HCT116 (cell line): ENCODE data around the gene BRMS1. TPM values are rescaled to one million over a fixed set of nuclear protein-coding genes. Genes with fewer than 3 reads are reported as not detected.

Experiments used
- ATAC-seq: fragments of 200-7000 bp; cut with Tn5 transposase; 2 replicates; pipeline ENCODE4 v1.9.1; 2020; ENCODE audit warnings: mild to moderate bottlenecking, moderate library complexity
- BruUV-seq: library from RNA; stranded (reverse); fragments of 400-500 nt; replicated peaks from 2 replicates; lab custom pipeline; 2021; lab: Mats Ljungman, UMichigan
- CTCF ChIA-PET: fragments of 300-600 bp; sonication (Branson Sonifier 250); formaldehyde crosslinking; loops from one replicate; lab custom pipeline; 2021; ENCODE audit warnings: antibody characterized with exemption; lab: Charles Lee
- POLR2A ChIA-PET: fragments of 300-600, 350-600 bp; sonication (Branson Sonifier 250); formaldehyde crosslinking; loops from one replicate; lab custom pipeline; 2021; ENCODE audit warnings: antibody characterized with exemption; lab: Charles Lee
- RAD21 ChIA-PET, 2 experiments: fragments of 300-600 bp; sonication (Branson Sonifier 250); formaldehyde crosslinking; loops; one replicate each; lab custom pipeline; 2023; ENCODE audit warnings: low total read pairs in 2 of 2; ENCODE audit not compliant: uncharacterized antibody in 2 of 2, unreplicated experiment in 2 of 2, low non-redundant PET in 1 of 2; lab: Charles Lee
- DNase-seq: peaks from one replicate; pipeline ENCODE4 v3.0.0-alpha.2; 2010; ENCODE audit warnings: low read depth, low spot score
- H2AFZ ChIP-seq: fragments of 200-600 bp; shearing (Covaris generic), sonication (generic); 2 replicates; pipeline ENCODE4 v1.6.1; 2017; ENCODE audit warnings: low read depth, mixed run types, mixed read lengths, antibody characterized with exemption, low read length; ENCODE audit not compliant: poor library complexity, severe bottlenecking
- H3K27ac ChIP-seq: 2 replicates; pipeline ENCODE4 v1.5.1; 2012; ENCODE audit warnings: low read depth, low read length
- H3K27me3 ChIP-seq: fragments of 200-600 bp; sonication (generic); 2 replicates; pipeline ENCODE4 v1.6.1; 2016; ENCODE audit warnings: mixed run types, low read length, mixed read lengths; ENCODE audit not compliant: insufficient read depth
- H3K36me3 ChIP-seq, 2 experiments: fragments of 200-500 bp in 1 of 2; fragments of 200-600 bp in 1 of 2; sonication (Bioruptor generic) in 1 of 2; sonication (generic) in 1 of 2; 2 replicates each; pipeline versions ENCODE4 v1.5.1 to v1.6.1; 2014 to 2016; ENCODE audit warnings: low read length in 2 of 2, inconsistent platforms in 1 of 2, mixed read lengths in 1 of 2, mixed run types in 1 of 2; ENCODE audit not compliant: insufficient read depth in 2 of 2, control insufficient read depth in 1 of 2
- H3K4me1 ChIP-seq, 2 experiments: fragments of 200-600 bp in 1 of 2; sonication (generic) in 1 of 2; 2 replicates each; pipeline versions ENCODE4 v1.5.1 to v1.6.1; 2012 to 2017; ENCODE audit warnings: low read length in 2 of 2, inconsistent platforms in 1 of 2, mild to moderate bottlenecking in 1 of 2, mixed read lengths in 1 of 2, mixed run types in 1 of 2, moderate library complexity in 1 of 2; ENCODE audit not compliant: insufficient read depth in 2 of 2, control insufficient read depth in 1 of 2
- H3K4me2 ChIP-seq: fragments of 200-600 bp; sonication (generic); 2 replicates; pipeline ENCODE4 v1.6.1; 2017; ENCODE audit warnings: mixed run types, low read length, mixed read lengths
- H3K4me3 ChIP-seq, 2 experiments: fragments of 200-600 bp in 1 of 2; sonication (generic) in 1 of 2; replicated peaks in 1 of 2; 2 replicates each; pipeline ENCODE4 v1.5.1; 2011 to 2016; ENCODE audit warnings: low read length in 2 of 2, control low read depth in 1 of 2, low read depth in 1 of 2, mild to moderate bottlenecking in 1 of 2, mixed read lengths in 1 of 2, mixed run types in 1 of 2
- H3K79me2 ChIP-seq: fragments of 200-600 bp; sonication (generic); 2 replicates; pipeline ENCODE4 v1.6.1; 2017; ENCODE audit warnings: mild to moderate bottlenecking, mixed run types, low read length, moderate library complexity, mixed read lengths; ENCODE audit not compliant: insufficient read depth
- H3K9ac ChIP-seq: fragments of 200-600 bp; sonication (generic); 2 replicates; pipeline ENCODE4 v1.6.1; 2016; ENCODE audit warnings: low read length, mixed read lengths
- H3K9me2 ChIP-seq: fragments of 200-600 bp; sonication (generic), shearing (Covaris generic); 2 replicates; pipeline ENCODE4 v1.6.1; 2017; ENCODE audit warnings: mixed run types, mild to moderate bottlenecking, moderate library complexity; ENCODE audit not compliant: insufficient read depth
- H3K9me3 ChIP-seq, 2 experiments: fragments of 200-500 bp in 1 of 2; fragments of 200-600 bp in 1 of 2; sonication (Bioruptor generic) in 1 of 2; sonication (generic) in 1 of 2; 2 replicates each; pipeline ENCODE4 v1.6.1; 2014 to 2017; ENCODE audit warnings: low read length in 2 of 2, mixed read lengths in 2 of 2, inconsistent platforms in 1 of 2, low read depth in 1 of 2, mild to moderate bottlenecking in 1 of 2, mixed run types in 1 of 2, moderate library complexity in 1 of 2; ENCODE audit not compliant: control insufficient read depth in 1 of 2, insufficient read depth in 1 of 2
- H4K20me1 ChIP-seq: fragments of 200-600 bp; sonication (generic), shearing (Covaris generic); 2 replicates; pipeline ENCODE4 v1.6.1; 2017; ENCODE audit warnings: mixed run types, mild to moderate bottlenecking, moderate library complexity; ENCODE audit not compliant: insufficient read depth
- CBX3 ChIP-seq: IDR thresholded peaks from 2 replicates; pipeline ENCODE4 v1.6.1; 2012; ENCODE audit warnings: low read depth
- ELF1 ChIP-seq: IDR thresholded peaks from 2 replicates; pipeline ENCODE4 v1.6.1; 2012; ENCODE audit warnings: low read depth, borderline replicate concordance
- POLR2A ChIP-seq: IDR thresholded peaks from 2 replicates; pipeline ENCODE4 v1.7.0; 2011; ENCODE audit warnings: borderline replicate concordance; ENCODE audit not compliant: insufficient read depth, insufficient read length; ENCODE audit errors: extremely low read depth
- SRF ChIP-seq: IDR thresholded peaks from 2 replicates; pipeline ENCODE4 v1.6.1; 2012; ENCODE audit warnings: low read depth
- YY1 ChIP-seq: IDR thresholded peaks from 2 replicates; pipeline ENCODE4 v1.6.1; 2011; ENCODE audit warnings: low read length, low read depth, moderate library complexity, mild to moderate bottlenecking; ENCODE audit not compliant: insufficient replicate concordance; ENCODE audit errors: extremely low read depth
- ZFX ChIP-seq: fragments of 450-650 bp; IDR thresholded peaks from 2 replicates; pipeline ENCODE4 v1.6.1; 2017
- intact Hi-C: fragments of 100-400 bp; cut with micrococcal nuclease; formaldehyde crosslinking; loops from 2 replicates; pipeline ENCODE4 v1.10.0; 2022
- total RNA-seq: library from RNA; stranded (reverse); gene quantifications from one replicate; pipeline ENCODE4 v1.2.1, GENCODE V29; 2021; ENCODE audit not compliant: unreplicated experiment
- TF ChIP-seq, protein P1 (sequence below), 3 experiments: fragments of 200-600 bp in 1 of 3; sonication (generic) in 1 of 3; IDR thresholded peaks in 2 of 3; conservative IDR thresholded peaks in 1 of 3; 2 replicates each; pipeline ENCODE4 v1.5.1; 2012 to 2017; ENCODE audit warnings: low read depth in 2 of 3, low read length in 2 of 3, antibody characterized with exemption in 1 of 3, borderline replicate concordance in 1 of 3, control low read depth in 1 of 3, mild to moderate bottlenecking in 1 of 3, mixed read lengths in 1 of 3, mixed run types in 1 of 3, moderate library complexity in 1 of 3; ENCODE audit not compliant: insufficient read depth in 1 of 3
- TF ChIP-seq, protein P2 (sequence below): IDR thresholded peaks from 2 replicates; pipeline ENCODE4 v1.6.1; 2012
- TF ChIP-seq, protein P3 (sequence below): IDR thresholded peaks from 2 replicates; pipeline ENCODE4 v1.6.1; 2011; ENCODE audit warnings: mild to moderate bottlenecking, low read length, moderate library complexity; ENCODE audit not compliant: insufficient replicate concordance; ENCODE audit errors: extremely low read depth

Gene BRMS1
- total RNA-seq, 1 experiment from 2014 or later = 42.1 TPM

DNA sequence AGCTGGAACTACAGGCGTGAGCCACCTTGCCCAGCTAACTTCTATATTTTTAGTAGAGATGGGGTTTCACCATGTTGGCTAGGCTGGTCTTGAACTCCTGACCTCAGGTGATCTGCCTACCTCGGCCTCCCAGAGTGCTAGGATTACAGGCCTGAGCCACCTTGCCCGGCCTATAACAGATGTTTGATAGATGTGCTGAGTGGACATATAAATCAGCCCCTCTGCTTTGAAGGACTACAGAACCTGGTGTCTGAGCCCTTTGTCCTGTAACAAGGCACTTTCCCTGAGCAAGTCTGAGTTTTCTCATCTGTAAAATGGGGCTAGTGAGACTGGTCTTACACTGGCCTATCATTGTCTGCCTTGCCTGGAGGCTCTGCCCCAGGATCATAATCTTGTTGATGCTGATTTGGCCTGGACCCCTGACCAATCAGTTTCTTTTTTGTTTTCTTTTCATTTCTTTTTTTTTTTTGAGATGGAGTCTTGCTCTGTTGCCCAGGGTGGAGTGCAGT is 15.7 kb downstream of the BRMS1 start:
- Histone ChIP-seq H3K79me2 (no peaks in the 10 kb centered on the region), H3K4me3 (no peak overlapping the region), H3K27ac (peak overlapping the region; percentile 41; the same call in 1 of the 2 replicates), H4K20me1 (no peaks in the 10 kb centered on the region), H3K4me2 (peak overlapping the region; percentile 73; the same call in 1 of the 2 replicates), H3K9me2 (no peaks in the 10 kb centered on the region)
- intact Hi-C loops = no loop called here
- no peak for ATAC-seq
- BruUV-seq = no TSS peak
- TF ChIP-seq, protein P1, sequence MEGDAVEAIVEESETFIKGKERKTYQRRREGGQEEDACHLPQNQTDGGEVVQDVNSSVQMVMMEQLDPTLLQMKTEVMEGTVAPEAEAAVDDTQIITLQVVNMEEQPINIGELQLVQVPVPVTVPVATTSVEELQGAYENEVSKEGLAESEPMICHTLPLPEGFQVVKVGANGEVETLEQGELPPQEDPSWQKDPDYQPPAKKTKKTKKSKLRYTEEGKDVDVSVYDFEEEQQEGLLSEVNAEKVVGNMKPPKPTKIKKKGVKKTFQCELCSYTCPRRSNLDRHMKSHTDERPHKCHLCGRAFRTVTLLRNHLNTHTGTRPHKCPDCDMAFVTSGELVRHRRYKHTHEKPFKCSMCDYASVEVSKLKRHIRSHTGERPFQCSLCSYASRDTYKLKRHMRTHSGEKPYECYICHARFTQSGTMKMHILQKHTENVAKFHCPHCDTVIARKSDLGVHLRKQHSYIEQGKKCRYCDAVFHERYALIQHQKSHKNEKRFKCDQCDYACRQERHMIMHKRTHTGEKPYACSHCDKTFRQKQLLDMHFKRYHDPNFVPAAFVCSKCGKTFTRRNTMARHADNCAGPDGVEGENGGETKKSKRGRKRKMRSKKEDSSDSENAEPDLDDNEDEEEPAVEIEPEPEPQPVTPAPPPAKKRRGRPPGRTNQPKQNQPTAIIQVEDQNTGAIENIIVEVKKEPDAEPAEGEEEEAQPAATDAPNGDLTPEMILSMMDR (IDR thresholded peaks at IDR 0.05 in 2 of 3, conservative IDR thresholded peaks at IDR 0.05 in 1 of 3; ENCODE audit: borderline replicate concordance in 1 of 3, insufficient read depth in 1 of 3, low read depth in 2 of 3, low read length in 2 of 3) = no peak
- TF ChIP-seq, protein P2, sequence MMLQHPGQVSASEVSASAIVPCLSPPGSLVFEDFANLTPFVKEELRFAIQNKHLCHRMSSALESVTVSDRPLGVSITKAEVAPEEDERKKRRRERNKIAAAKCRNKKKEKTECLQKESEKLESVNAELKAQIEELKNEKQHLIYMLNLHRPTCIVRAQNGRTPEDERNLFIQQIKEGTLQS = no peak
- TF ChIP-seq ZFX (0 out of 2 replicates have a peak, but pooled peaks have one; percentile 11), SRF (no peak), YY1 (no peak), CBX3 (no peak), ELF1 (no peak), POLR2A (no peak)
- TF ChIP-seq, protein P3, sequence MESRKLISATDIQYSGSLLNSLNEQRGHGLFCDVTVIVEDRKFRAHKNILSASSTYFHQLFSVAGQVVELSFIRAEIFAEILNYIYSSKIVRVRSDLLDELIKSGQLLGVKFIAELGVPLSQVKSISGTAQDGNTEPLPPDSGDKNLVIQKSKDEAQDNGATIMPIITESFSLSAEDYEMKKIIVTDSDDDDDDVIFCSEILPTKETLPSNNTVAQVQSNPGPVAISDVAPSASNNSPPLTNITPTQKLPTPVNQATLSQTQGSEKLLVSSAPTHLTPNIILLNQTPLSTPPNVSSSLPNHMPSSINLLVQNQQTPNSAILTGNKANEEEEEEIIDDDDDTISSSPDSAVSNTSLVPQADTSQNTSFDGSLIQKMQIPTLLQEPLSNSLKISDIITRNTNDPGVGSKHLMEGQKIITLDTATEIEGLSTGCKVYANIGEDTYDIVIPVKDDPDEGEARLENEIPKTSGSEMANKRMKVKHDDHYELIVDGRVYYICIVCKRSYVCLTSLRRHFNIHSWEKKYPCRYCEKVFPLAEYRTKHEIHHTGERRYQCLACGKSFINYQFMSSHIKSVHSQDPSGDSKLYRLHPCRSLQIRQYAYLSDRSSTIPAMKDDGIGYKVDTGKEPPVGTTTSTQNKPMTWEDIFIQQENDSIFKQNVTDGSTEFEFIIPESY = no peak
- TF ChIP-seq, all 23 proteins: peak for 1
- ChIA-PET POLR2A (interaction anchor here (1.0 kb wide), 1 partner anchor 17 kb away, joined by 3 read pairs; no protein-coding TSS in a partner anchor), RAD21 (interaction anchor here in 1 of 2 experiments (1.9 kb wide), 1 partner anchor 17 kb away, joined by 6 read pairs; no protein-coding TSS in a partner anchor), CTCF (interaction anchor here (0.7 to 3.7 kb wide), 2 partner anchors 17 to 64 kb away, joined by 3 to 42 read pairs; no protein-coding TSS in a partner anchor)
- peaks cover 17 to 57% of the 10 kb centered on the region in 2 experiments for H3K4me1 ChIP-seq
- no peak overlapping the region for H2AFZ ChIP-seq
- H3K9me3 ChIP-seq = no peaks in the 10 kb centered on the region
- H3K9ac ChIP-seq = no peak overlapping the region
- H3K27me3 ChIP-seq = no peaks in the 10 kb centered on the region
- H3K36me3 ChIP-seq = peaks cover 2 to 13% of the 10 kb centered on the region in 2 experiments; a peak in 3 of 4 replicates
- DNase-seq = no peak
